Measurements from ENCODE around the gene COA8.

GRCh38 chr14:103597623-103598377 is 35.0 kb downstream of the COA8 start:
- TF ChIP-seq CTCF (IDR thresholded peaks at IDR 0.05 in 8 of 11, conservative IDR thresholded peaks at IDR 0.05 in 3 of 11) (no peak), POLR2A (IDR thresholded peaks at IDR 0.05) (no peak), POLR2AphosphoS5 (IDR thresholded peaks at IDR 0.05) (no peak)

All from spleen (tissue), 7 donors.